ENCODE measurements around the gene LMO7. TPM values are rescaled to one million over a fixed set of nuclear protein-coding genes. Genes with fewer than 3 reads are reported as not detected.

LMO7 gene
- total and polyA plus RNA-seq, 2 of the 4 experiments (the other 2 are of a cell fraction) = 266 to 367 TPM

DNA sequence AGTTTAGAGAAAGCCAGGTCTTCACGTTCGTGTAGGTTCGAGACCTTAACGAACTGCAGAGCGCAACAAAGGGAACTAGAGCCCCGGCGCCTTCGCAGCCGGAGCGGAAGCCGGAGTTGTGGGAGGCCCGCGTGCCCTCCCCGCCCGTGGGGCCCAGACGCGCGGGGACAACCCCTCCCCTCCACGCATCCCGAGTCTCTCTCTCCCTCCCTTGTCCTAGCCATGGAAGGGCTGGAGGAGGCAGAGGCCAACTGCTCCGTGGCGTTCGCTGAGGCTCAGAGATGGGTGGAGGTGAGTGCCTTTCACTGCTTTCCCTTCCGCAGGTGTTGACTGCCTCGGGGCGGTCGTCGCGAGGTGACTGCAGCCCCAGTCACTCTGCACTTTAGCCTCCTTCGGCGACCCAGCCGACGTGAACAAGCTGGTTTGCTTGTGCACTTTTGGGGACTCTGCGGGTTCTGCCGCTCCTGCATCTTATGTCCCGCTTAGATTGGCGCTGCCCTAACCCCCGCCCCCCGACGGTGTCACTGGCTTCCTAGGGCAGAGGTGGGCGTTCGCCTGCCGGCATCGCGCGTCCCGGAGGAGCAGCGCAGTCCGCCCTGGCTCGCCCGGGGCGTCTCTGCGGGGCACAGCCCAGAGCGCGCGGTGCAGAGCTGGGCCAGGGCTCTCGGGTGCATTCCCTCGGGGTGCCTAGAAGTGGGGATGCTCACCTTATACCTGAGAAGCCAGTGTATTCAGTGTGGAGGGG, 478 bp downstream of the LMO7 start:
- no TSS peak for BruUV-seq (replicated peaks)
- peak overlapping the region; percentile 98 for H3K4ac ChIP-seq (ENCODE audit: low read depth, low read length)
- POLR2A ChIA-PET (ENCODE audit: unreplicated experiment) = no interaction called here
- H3K23ac ChIP-seq (ENCODE audit: low read depth, low read length) = peak overlapping the region; percentile 100
- H3K27ac ChIP-seq (ENCODE audit: insufficient read depth, low read length) = peak overlapping the region; percentile 86
- DNase-seq = peak; percentile 46
- peak overlapping the region; percentile 61; the same call in 1 of the 2 replicates for H4K5ac ChIP-seq (ENCODE audit: low read depth, low read length)
- H3K27me3 ChIP-seq (ENCODE audit: control insufficient read depth, insufficient read depth, low read length) = no peaks in the 10 kb centered on the region
- H3K4me2 ChIP-seq (ENCODE audit: low read depth, low read length) = peak overlapping the region; percentile 57
- in situ Hi-C loops (cut with MboI; ENCODE audit: low sequenced_read_pairs) = no loop called here
- peak overlapping the region; percentile 85 for H2BK5ac ChIP-seq (ENCODE audit: low read depth, low read length, poor library complexity, severe bottlenecking)
- peak overlapping the region; percentile 82 to 85 for H4K8ac ChIP-seq (ENCODE audit: low read depth in 2 of 2, low read length in 2 of 2)
- H3K9me1 ChIP-seq (ENCODE audit: insufficient read depth, low read length) = peaks cover 14% of the 10 kb centered on the region
- peak overlapping the region; percentile 87 for H2AFZ ChIP-seq (replicated peaks; ENCODE audit: low read length, poor library complexity)
- peak overlapping the region; percentile 81 for H3K9ac ChIP-seq (ENCODE audit: low read depth, low read length)
- peak overlapping the region; percentile 65 for H3K18ac ChIP-seq (ENCODE audit: low read depth, low read length)
- peaks cover 4% of the 10 kb centered on the region for H3K36me3 ChIP-seq (ENCODE audit: control insufficient read depth, insufficient read depth, low read length)
- peaks cover 6 to 33% of the 10 kb centered on the region in 2 experiments; a peak in 3 of 4 replicates for H3K79me1 ChIP-seq (ENCODE audit: low read depth in 1 of 2, low read length in 2 of 2)
- H3K4me1 ChIP-seq (ENCODE audit: control insufficient read depth, insufficient read depth, low read length) = peaks cover 22% of the 10 kb centered on the region
- H3K4me3 ChIP-seq (ENCODE audit: insufficient read depth, low read depth, low read length) = peak overlapping the region; percentile 80
- peak overlapping the region; percentile 75 for H3K56ac ChIP-seq (ENCODE audit: extremely low read depth, insufficient read depth, low read length)
- peak overlapping the region; percentile 56 for H2BK20ac ChIP-seq (ENCODE audit: low read depth, low read length)
- peak overlapping the region; percentile 99 for H4K91ac ChIP-seq (ENCODE audit: insufficient read depth, low read depth, low read length)
- peak overlapping the region; percentile 95 for H2AK5ac ChIP-seq (ENCODE audit: low read depth, low read length)
- no peaks in the 10 kb centered on the region for H3K9me3 ChIP-seq (ENCODE audit: control insufficient read depth, insufficient read depth, low read length)
- H3K14ac ChIP-seq (replicated peaks; ENCODE audit: low read depth, low read length) = peak overlapping the region; percentile 99
- CTCF ChIA-PET = no interaction called here
- ATAC-seq (ENCODE audit: low read depth) = peak; percentile 43
- intact Hi-C loops (cut with micrococcal nuclease) = loop anchor here (1.0 to 2.0 kb wide), 2 partner anchors 70 to 154 kb away; partner anchors contain the start of gene TBC1D4
- peak overlapping the region; percentile 92 for H2BK120ac ChIP-seq (ENCODE audit: low read depth, low read length)
- peak overlapping the region; percentile 97 for H2AK9ac ChIP-seq (replicated peaks; ENCODE audit: low read depth, low read length, poor library complexity)
- WGBS, 2 experiments (ENCODE audit: extremely low coverage in 2 of 2, insufficient read length in 1 of 2) = no CpG with 5 or more reads among the region's 58 CpGs
- H4K20me1 ChIP-seq (ENCODE audit: insufficient read depth, low read length) = peaks cover 30% of the 10 kb centered on the region; the same call in 1 of the 2 replicates
- dilution Hi-C loops (cut with HindIII; ENCODE audit: low sequenced_read_pairs, unreplicated experiment) = no loop called here
- H2BK15ac ChIP-seq (ENCODE audit: low read depth, low read length) = peak overlapping the region; percentile 77; the same call in 2 of the 3 replicates
- TF ChIP-seq CEBPB (IDR thresholded peaks at IDR 0.05; ENCODE audit: low read depth, low read length) (no peak), CTCF (conservative IDR thresholded peaks at IDR 0.05; ENCODE audit: low read depth, low read length) (no peak), POLR2A (IDR thresholded peaks at IDR 0.05; ENCODE audit: low read depth, low read length) (no peak), BHLHE40 (IDR thresholded peaks at IDR 0.05; ENCODE audit: low read depth, low read length) (no peak), FOS (IDR thresholded peaks at IDR 0.05; ENCODE audit: low read depth, low read length) (no peak), CHD1 (IDR thresholded peaks at IDR 0.05; ENCODE audit: low read depth, low read length) (no peak), RCOR1 (IDR thresholded peaks at IDR 0.05; ENCODE audit: insufficient replicate concordance, low read length) (no peak), ELK1 (IDR thresholded peaks at IDR 0.05; ENCODE audit: borderline replicate concordance, low read depth, low read length) (no peak), RAD21 (IDR thresholded peaks at IDR 0.05; ENCODE audit: low read length) (no peak), RFX5 (IDR thresholded peaks at IDR 0.05; ENCODE audit: low read depth, low read length) (no peak), MXI1 (IDR thresholded peaks at IDR 0.05; ENCODE audit: borderline replicate concordance, low read depth, low read length) (no peak; the same call in 1 of the 2 replicates), MAFK (IDR thresholded peaks at IDR 0.05; ENCODE audit: low read depth, low read length) (no peak), SMC3 (IDR thresholded peaks at IDR 0.05; ENCODE audit: low read depth, low read length) (no peak), NFE2L2 (IDR thresholded peaks at IDR 0.05; ENCODE audit: low read depth, low read length) (no peak)
- TF ChIP-seq, protein P1, sequence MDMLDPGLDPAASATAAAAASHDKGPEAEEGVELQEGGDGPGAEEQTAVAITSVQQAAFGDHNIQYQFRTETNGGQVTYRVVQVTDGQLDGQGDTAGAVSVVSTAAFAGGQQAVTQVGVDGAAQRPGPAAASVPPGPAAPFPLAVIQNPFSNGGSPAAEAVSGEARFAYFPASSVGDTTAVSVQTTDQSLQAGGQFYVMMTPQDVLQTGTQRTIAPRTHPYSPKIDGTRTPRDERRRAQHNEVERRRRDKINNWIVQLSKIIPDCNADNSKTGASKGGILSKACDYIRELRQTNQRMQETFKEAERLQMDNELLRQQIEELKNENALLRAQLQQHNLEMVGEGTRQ (IDR thresholded peaks at IDR 0.05; ENCODE audit: low read depth, low read length) = no peak
